ENCODE results near the gene CCSAP.

Gene CCSAP

DNA sequence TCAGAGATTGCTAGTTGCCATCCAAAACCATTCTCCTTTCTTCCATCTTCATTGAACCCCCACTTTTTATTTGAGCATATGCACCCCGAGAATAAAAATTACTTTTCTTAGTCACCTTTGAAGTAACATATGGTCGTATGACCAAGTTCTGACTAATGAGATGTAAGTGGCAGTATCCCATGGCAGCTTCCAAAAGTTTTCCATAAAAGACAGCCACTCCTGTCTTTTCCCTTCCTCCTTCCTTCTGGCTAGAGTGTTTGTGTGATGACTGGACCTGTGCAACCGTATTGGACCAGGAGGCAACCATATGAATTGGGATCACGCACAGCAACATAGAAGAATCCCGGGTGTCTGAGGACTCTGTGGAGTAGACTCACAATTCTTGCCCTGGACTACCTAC, 41.1 kb upstream of the CCSAP start:
- TF ChIP-seq TCF4 (CRISPR knock-in tag; IDR thresholded peaks at IDR 0.05; ENCODE audit: borderline replicate concordance): no peak
- ATAC-seq: no peak

DNA sequence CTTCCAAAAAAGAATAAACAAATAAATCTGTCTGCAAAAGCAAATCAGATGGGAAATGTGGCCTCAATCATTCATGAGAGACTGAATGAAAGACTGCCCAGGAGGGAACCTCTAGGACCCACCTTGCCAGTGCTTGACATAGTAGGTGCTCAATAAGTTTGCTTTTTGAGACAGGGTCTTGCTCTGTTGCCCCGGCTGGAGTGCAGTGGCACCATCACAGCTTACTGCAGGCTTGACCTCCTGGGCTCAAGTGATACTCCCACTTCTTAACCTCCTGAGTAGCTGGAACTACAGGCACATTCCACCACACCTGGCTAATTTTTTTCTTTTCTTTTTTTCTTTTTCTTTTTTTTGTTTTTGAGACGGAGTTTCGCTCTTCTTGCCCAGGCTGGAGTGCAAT, 40.3 kb upstream of the CCSAP start:
- no peak for TF ChIP-seq OSR1 (CRISPR knock-in tag; IDR thresholded peaks at IDR 0.05)
- TF ChIP-seq, protein P1, sequence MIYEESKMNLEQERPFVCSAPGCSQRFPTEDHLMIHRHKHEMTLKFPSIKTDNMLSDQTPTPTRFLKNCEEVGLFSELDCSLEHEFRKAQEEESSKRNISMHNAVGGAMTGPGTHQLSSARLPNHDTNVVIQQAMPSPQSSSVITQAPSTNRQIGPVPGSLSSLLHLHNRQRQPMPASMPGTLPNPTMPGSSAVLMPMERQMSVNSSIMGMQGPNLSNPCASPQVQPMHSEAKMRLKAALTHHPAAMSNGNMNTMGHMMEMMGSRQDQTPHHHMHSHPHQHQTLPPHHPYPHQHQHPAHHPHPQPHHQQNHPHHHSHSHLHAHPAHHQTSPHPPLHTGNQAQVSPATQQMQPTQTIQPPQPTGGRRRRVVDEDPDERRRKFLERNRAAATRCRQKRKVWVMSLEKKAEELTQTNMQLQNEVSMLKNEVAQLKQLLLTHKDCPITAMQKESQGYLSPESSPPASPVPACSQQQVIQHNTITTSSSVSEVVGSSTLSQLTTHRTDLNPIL (CRISPR knock-in tag; IDR thresholded peaks at IDR 0.05; ENCODE audit: low read depth): no peak
- no peak for TF ChIP-seq ZNF8 (CRISPR knock-in tag; IDR thresholded peaks at IDR 0.05)
- no peak for TF ChIP-seq CSDC2 (CRISPR knock-in tag; IDR thresholded peaks at IDR 0.05)
- TF ChIP-seq, protein P2, sequence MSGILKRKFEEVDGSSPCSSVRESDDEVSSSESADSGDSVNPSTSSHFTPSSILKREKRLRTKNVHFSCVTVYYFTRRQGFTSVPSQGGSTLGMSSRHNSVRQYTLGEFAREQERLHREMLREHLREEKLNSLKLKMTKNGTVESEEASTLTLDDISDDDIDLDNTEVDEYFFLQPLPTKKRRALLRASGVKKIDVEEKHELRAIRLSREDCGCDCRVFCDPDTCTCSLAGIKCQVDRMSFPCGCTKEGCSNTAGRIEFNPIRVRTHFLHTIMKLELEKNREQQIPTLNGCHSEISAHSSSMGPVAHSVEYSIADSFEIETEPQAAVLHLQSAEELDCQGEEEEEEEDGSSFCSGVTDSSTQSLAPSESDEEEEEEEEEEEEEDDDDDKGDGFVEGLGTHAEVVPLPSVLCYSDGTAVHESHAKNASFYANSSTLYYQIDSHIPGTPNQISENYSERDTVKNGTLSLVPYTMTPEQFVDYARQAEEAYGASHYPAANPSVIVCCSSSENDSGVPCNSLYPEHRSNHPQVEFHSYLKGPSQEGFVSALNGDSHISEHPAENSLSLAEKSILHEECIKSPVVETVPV (CRISPR knock-in tag; IDR thresholded peaks at IDR 0.05): no peak
- no peak for TF ChIP-seq GLIS3 (CRISPR knock-in tag; IDR thresholded peaks at IDR 0.05)
- TF ChIP-seq TOX (CRISPR knock-in tag; IDR thresholded peaks at IDR 0.05; ENCODE audit: borderline replicate concordance): no peak
- no peak for TF ChIP-seq BACH2 (CRISPR knock-in tag; IDR thresholded peaks at IDR 0.05; ENCODE audit: borderline replicate concordance)
- no peak for TF ChIP-seq TCF4 (CRISPR knock-in tag; IDR thresholded peaks at IDR 0.05; ENCODE audit: borderline replicate concordance)
- no peak for TF ChIP-seq ESRRG (CRISPR knock-in tag; IDR thresholded peaks at IDR 0.05)
- no peak for TF ChIP-seq ZNF70 (CRISPR knock-in tag; IDR thresholded peaks at IDR 0.05)
- no peak for TF ChIP-seq RARB (CRISPR knock-in tag; IDR thresholded peaks at IDR 0.05)
- no peak for TF ChIP-seq PPARA (CRISPR knock-in tag; IDR thresholded peaks at IDR 0.05; ENCODE audit: borderline replicate concordance)
- TF ChIP-seq ISL1 (CRISPR knock-in tag; IDR thresholded peaks at IDR 0.05): no peak
- TF ChIP-seq ZNF565 (CRISPR knock-in tag; conservative IDR thresholded peaks at IDR 0.05; ENCODE audit: low read depth): no peak
- TF ChIP-seq, protein P3, sequence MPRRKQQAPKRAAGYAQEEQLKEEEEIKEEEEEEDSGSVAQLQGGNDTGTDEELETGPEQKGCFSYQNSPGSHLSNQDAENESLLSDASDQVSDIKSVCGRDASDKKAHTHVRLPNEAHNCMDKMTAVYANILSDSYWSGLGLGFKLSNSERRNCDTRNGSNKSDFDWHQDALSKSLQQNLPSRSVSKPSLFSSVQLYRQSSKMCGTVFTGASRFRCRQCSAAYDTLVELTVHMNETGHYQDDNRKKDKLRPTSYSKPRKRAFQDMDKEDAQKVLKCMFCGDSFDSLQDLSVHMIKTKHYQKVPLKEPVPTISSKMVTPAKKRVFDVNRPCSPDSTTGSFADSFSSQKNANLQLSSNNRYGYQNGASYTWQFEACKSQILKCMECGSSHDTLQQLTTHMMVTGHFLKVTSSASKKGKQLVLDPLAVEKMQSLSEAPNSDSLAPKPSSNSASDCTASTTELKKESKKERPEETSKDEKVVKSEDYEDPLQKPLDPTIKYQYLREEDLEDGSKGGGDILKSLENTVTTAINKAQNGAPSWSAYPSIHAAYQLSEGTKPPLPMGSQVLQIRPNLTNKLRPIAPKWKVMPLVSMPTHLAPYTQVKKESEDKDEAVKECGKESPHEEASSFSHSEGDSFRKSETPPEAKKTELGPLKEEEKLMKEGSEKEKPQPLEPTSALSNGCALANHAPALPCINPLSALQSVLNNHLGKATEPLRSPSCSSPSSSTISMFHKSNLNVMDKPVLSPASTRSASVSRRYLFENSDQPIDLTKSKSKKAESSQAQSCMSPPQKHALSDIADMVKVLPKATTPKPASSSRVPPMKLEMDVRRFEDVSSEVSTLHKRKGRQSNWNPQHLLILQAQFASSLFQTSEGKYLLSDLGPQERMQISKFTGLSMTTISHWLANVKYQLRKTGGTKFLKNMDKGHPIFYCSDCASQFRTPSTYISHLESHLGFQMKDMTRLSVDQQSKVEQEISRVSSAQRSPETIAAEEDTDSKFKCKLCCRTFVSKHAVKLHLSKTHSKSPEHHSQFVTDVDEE (CRISPR knock-in tag; IDR thresholded peaks at IDR 0.05): no peak
- TF ChIP-seq ZFP3 (CRISPR knock-in tag; IDR thresholded peaks at IDR 0.05): no peak
- no peak for ATAC-seq

DNA sequence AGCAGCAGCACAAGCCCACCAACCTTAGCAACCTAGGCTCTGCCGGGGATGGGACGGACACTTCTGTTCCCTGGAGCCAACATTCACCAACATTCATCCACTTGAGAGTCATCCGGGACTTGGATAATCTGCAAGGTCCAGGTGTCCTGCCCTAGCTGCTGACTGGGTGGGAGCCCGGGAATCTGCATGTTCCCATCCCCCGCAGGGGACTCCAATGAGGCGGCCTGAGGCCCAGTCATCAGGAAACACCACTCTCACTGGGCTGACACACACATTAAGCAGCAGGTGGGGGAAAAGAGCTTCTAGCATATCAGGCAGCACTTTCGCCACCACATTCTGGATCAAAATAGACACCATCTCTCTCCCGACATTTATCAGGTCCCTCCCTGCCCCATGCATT, 38.4 kb upstream of the CCSAP start:
- no peak for ATAC-seq
- TF ChIP-seq ZC3H10 (CRISPR knock-in tag; IDR thresholded peaks at IDR 0.05): no peak

DNA sequence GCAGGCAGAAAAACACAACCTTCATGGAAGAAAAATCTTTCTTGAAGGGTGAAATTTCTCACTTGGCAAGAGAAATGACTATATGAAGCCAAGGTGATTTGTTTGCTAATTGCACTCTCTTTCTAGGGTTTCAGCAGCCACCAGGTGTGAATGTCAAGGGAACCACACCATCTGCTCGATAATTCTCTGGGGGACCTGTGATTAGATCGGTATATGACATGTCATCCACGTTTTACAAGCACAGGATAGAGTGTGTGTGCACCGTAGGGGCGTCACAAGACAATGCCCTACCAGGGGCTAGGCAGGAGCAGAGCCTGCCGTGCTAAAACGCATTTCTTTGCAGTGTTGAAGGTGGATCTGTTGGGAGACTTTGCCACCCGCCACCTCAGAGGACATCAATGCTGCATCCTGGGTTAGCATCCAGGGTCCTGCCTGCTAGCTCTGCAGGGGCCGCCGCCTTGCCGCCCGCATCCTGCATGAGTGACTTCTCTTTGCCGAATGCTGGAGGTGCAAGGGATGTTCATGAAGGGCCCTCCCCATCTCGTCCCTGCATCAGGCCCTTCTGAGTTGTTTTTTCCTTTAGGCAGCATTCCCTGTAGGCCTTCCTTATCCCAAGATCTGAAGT, 37.8 kb upstream of the CCSAP start:
- TF ChIP-seq ARNTL (CRISPR knock-in tag; IDR thresholded peaks at IDR 0.05; ENCODE audit: borderline replicate concordance, low read depth): no peak
- TF ChIP-seq SNAI2 (CRISPR knock-in tag; IDR thresholded peaks at IDR 0.05): no peak
- no peak for TF ChIP-seq CSDC2 (CRISPR knock-in tag; IDR thresholded peaks at IDR 0.05)
- TF ChIP-seq, protein P4, sequence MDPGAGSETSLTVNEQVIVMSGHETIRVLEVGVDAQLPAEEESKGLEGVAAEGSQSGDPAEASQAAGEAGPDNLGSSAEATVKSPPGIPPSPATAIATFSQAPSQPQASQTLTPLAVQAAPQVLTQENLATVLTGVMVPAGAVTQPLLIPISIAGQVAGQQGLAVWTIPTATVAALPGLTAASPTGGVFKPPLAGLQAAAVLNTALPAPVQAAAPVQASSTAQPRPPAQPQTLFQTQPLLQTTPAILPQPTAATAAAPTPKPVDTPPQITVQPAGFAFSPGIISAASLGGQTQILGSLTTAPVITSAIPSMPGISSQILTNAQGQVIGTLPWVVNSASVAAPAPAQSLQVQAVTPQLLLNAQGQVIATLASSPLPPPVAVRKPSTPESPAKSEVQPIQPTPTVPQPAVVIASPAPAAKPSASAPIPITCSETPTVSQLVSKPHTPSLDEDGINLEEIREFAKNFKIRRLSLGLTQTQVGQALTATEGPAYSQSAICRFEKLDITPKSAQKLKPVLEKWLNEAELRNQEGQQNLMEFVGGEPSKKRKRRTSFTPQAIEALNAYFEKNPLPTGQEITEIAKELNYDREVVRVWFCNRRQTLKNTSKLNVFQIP (CRISPR knock-in tag; IDR thresholded peaks at IDR 0.05; ENCODE audit: borderline replicate concordance, low read depth): no peak
- no peak for TF ChIP-seq ZNF565 (CRISPR knock-in tag; conservative IDR thresholded peaks at IDR 0.05; ENCODE audit: low read depth)
- TF ChIP-seq ZNF8 (CRISPR knock-in tag; IDR thresholded peaks at IDR 0.05): no peak
- TF ChIP-seq TOX (CRISPR knock-in tag; IDR thresholded peaks at IDR 0.05; ENCODE audit: borderline replicate concordance): no peak
- TF ChIP-seq, protein P1 (CRISPR knock-in tag; IDR thresholded peaks at IDR 0.05; ENCODE audit: low read depth): no peak
- no peak for TF ChIP-seq PPARA (CRISPR knock-in tag; IDR thresholded peaks at IDR 0.05; ENCODE audit: borderline replicate concordance)
- no peak for TF ChIP-seq ZNF70 (CRISPR knock-in tag; IDR thresholded peaks at IDR 0.05)
- TF ChIP-seq GLIS3 (CRISPR knock-in tag; IDR thresholded peaks at IDR 0.05): no peak
- TF ChIP-seq, protein P3 (CRISPR knock-in tag; IDR thresholded peaks at IDR 0.05): no peak
- no peak for TF ChIP-seq RARB (CRISPR knock-in tag; IDR thresholded peaks at IDR 0.05)
- TF ChIP-seq ZFP30 (CRISPR knock-in tag; IDR thresholded peaks at IDR 0.05): no peak
- no peak for TF ChIP-seq BACH2 (CRISPR knock-in tag; IDR thresholded peaks at IDR 0.05; ENCODE audit: borderline replicate concordance)
- TF ChIP-seq, protein P2 (CRISPR knock-in tag; IDR thresholded peaks at IDR 0.05): no peak
- no peak for TF ChIP-seq ISL1 (CRISPR knock-in tag; IDR thresholded peaks at IDR 0.05)
- no peak for ATAC-seq

All from SK-N-SH treated with all-trans-retinoic acid at 6 μM for 48 hours (cell line).